ENCODE data around the gene TANC1. TPM values are rescaled to one million over a fixed set of nuclear protein-coding genes. Genes with fewer than 3 reads are reported as not detected.

TANC1 gene
- total RNA-seq, 1 donor from 2014 or later, result 18.5 TPM

- Histone ChIP-seq H3K36me3 (ENCODE audit: control insufficient read depth, insufficient read depth, low read length) (no peaks in the 10 kb centered on the region), H3K27me3 (ENCODE audit: control insufficient read depth, insufficient read depth, low read length) (no peaks in the 10 kb centered on the region), H3K4me3 (ENCODE audit: low read depth, low read length) (no peak overlapping the region)
- no peak for TF ChIP-seq CTCF (IDR thresholded peaks at IDR 0.05; ENCODE audit: insufficient read depth, low read length, poor library complexity, severe bottlenecking)
- DNase-seq (ENCODE audit: low read depth), result no peak
Measured at GRCh38 chr2:159281002-159281401, 312.6 kb downstream of the TANC1 start.

Other genes with a start within 250 kb of the TANC1 start
- gene DAPL1, start 173.3 kb upstream of the TANC1 start, total RNA-seq, result not detected in 2 replicates